SK-N-SH (cell line): ENCODE measurements around the gene WEE1.
A peak's percentile ranks its signal among the peaks of the same experiment; 100 is the strongest.

Experiments
- CHD2 ChIP-seq: fragments of 150-350 bp; IDR thresholded peaks from 2 replicates; pipeline ENCODE4 v1.6.1; 2018; ENCODE audit warnings: low read length; ENCODE audit not compliant: partially characterized antibody
- EP300 ChIP-seq, 2 experiments: IDR thresholded peaks; 2 replicates each; pipeline versions ENCODE4 v1.4.0 to v1.6.1; 2012; ENCODE audit warnings: borderline replicate concordance in 1 of 2, low read depth in 1 of 2, low read length in 1 of 2
- EZH2phosphoT487 ChIP-seq: fragments of 200-600 bp; sonication (generic); IDR thresholded peaks from 2 replicates; pipeline ENCODE4 v1.6.1; 2017; ENCODE audit warnings: low read depth, mixed run types, mild to moderate bottlenecking, antibody characterized with exemption, moderate library complexity, borderline replicate concordance
- FOXM1 ChIP-seq: IDR thresholded peaks from 2 replicates; pipeline ENCODE4 v1.4.0; 2012; ENCODE audit warnings: low read depth, mild to moderate bottlenecking
- GABPA ChIP-seq: IDR thresholded peaks from 2 replicates; pipeline ENCODE4 v1.4.0; 2012; ENCODE audit warnings: low read depth, mild to moderate bottlenecking
- NRF1 ChIP-seq: IDR thresholded peaks from 2 replicates; pipeline ENCODE4 v1.6.1; 2012; ENCODE audit warnings: low read depth, mild to moderate bottlenecking, low read length
- POLR2AphosphoS5 ChIP-seq: IDR thresholded peaks from 2 replicates; pipeline ENCODE4 v1.6.1; 2012; ENCODE audit warnings: low read depth, low read length
- RAD21 ChIP-seq: IDR thresholded peaks from 2 replicates; pipeline ENCODE4 v1.6.1; 2012; ENCODE audit warnings: mild to moderate bottlenecking, low read length
- TCF12 ChIP-seq: IDR thresholded peaks from 2 replicates; pipeline ENCODE4 v1.4.0; 2012
- YY1 ChIP-seq: IDR thresholded peaks from 2 replicates; pipeline ENCODE4 v1.4.0; 2012; ENCODE audit warnings: low read depth, mild to moderate bottlenecking
- TF ChIP-seq, protein P1 (sequence below): fragments of 200-600 bp; sonication (generic); IDR thresholded peaks from 2 replicates; pipeline ENCODE4 v1.6.1; 2017; ENCODE audit warnings: antibody characterized with exemption, mild to moderate bottlenecking, moderate library complexity
- TF ChIP-seq, protein P2 (sequence below): IDR thresholded peaks from 2 replicates; pipeline ENCODE4 v1.6.1; 2012; ENCODE audit warnings: mild to moderate bottlenecking, low read depth, low read length, moderate library complexity
- TF ChIP-seq, protein P3 (sequence below): IDR thresholded peaks from 2 replicates; pipeline ENCODE4 v1.4.0; 2012; ENCODE audit warnings: low read depth, borderline replicate concordance
- TF ChIP-seq, protein P4 (sequence below): IDR thresholded peaks from 2 replicates; pipeline ENCODE4 v1.4.0; 2012; ENCODE audit warnings: low read depth

DNA sequence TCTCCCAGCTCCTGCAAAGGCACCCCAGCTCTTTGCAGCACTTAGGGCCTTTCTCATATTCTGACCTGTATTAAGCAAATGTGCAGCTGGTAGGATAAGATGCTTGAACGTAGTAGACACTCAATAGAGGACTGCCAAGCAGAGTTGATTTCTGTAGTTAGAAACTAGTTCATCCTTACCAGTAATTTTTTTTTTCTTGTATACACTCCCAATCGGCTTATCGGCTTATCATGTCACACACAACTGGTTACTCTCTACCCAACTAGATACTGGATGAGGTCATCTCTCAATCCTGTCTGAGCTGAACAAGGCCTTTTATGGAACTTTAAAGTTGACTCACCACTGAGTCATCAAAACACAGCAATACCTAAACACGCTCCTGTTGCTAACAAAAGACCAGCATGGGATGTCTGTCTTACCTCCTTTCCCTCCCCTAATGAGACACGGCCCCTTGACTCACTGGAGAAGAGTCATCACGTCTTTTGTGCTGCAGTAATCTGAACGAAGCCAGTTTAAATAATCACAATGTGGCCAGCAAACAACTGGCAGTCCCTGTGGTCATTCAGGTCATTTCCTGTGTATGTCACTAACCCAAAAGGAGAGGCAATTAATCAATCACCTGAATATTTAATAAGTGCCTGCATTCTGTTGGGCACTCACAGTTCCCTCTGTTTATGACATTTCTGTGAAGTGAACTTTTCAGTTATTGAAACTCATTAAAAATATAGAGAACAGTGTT, 7.5 kb upstream of the WEE1 start:
- TF ChIP-seq POLR2AphosphoS5 (peak; percentile 77; the same call in 1 of the 2 replicates), EZH2phosphoT487 (no peak), NRF1 (no peak), TCF12 (peak; percentile 91), GABPA (no peak), FOXM1 (peak; percentile 98), CHD2 (no peak), RAD21 (no peak), EP300 (IDR thresholded peaks at IDR 0.05; ENCODE audit: borderline replicate concordance in 1 of 2, low read depth in 1 of 2, low read length in 1 of 2) (peak in 1 of 2 experiments; percentile 92; a peak in 2 of 4 replicates), YY1 (0 out of 2 replicates have a peak, but pooled peaks have one; percentile 15)
- TF ChIP-seq, protein P1, sequence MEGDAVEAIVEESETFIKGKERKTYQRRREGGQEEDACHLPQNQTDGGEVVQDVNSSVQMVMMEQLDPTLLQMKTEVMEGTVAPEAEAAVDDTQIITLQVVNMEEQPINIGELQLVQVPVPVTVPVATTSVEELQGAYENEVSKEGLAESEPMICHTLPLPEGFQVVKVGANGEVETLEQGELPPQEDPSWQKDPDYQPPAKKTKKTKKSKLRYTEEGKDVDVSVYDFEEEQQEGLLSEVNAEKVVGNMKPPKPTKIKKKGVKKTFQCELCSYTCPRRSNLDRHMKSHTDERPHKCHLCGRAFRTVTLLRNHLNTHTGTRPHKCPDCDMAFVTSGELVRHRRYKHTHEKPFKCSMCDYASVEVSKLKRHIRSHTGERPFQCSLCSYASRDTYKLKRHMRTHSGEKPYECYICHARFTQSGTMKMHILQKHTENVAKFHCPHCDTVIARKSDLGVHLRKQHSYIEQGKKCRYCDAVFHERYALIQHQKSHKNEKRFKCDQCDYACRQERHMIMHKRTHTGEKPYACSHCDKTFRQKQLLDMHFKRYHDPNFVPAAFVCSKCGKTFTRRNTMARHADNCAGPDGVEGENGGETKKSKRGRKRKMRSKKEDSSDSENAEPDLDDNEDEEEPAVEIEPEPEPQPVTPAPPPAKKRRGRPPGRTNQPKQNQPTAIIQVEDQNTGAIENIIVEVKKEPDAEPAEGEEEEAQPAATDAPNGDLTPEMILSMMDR, result no peak
- TF ChIP-seq, protein P2, sequence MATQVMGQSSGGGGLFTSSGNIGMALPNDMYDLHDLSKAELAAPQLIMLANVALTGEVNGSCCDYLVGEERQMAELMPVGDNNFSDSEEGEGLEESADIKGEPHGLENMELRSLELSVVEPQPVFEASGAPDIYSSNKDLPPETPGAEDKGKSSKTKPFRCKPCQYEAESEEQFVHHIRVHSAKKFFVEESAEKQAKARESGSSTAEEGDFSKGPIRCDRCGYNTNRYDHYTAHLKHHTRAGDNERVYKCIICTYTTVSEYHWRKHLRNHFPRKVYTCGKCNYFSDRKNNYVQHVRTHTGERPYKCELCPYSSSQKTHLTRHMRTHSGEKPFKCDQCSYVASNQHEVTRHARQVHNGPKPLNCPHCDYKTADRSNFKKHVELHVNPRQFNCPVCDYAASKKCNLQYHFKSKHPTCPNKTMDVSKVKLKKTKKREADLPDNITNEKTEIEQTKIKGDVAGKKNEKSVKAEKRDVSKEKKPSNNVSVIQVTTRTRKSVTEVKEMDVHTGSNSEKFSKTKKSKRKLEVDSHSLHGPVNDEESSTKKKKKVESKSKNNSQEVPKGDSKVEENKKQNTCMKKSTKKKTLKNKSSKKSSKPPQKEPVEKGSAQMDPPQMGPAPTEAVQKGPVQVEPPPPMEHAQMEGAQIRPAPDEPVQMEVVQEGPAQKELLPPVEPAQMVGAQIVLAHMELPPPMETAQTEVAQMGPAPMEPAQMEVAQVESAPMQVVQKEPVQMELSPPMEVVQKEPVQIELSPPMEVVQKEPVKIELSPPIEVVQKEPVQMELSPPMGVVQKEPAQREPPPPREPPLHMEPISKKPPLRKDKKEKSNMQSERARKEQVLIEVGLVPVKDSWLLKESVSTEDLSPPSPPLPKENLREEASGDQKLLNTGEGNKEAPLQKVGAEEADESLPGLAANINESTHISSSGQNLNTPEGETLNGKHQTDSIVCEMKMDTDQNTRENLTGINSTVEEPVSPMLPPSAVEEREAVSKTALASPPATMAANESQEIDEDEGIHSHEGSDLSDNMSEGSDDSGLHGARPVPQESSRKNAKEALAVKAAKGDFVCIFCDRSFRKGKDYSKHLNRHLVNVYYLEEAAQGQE, result peak; percentile 56
- TF ChIP-seq, protein P3, sequence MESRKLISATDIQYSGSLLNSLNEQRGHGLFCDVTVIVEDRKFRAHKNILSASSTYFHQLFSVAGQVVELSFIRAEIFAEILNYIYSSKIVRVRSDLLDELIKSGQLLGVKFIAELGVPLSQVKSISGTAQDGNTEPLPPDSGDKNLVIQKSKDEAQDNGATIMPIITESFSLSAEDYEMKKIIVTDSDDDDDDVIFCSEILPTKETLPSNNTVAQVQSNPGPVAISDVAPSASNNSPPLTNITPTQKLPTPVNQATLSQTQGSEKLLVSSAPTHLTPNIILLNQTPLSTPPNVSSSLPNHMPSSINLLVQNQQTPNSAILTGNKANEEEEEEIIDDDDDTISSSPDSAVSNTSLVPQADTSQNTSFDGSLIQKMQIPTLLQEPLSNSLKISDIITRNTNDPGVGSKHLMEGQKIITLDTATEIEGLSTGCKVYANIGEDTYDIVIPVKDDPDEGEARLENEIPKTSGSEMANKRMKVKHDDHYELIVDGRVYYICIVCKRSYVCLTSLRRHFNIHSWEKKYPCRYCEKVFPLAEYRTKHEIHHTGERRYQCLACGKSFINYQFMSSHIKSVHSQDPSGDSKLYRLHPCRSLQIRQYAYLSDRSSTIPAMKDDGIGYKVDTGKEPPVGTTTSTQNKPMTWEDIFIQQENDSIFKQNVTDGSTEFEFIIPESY, result peak; percentile 64; the same call in 1 of the 2 replicates
- TF ChIP-seq, protein P4, sequence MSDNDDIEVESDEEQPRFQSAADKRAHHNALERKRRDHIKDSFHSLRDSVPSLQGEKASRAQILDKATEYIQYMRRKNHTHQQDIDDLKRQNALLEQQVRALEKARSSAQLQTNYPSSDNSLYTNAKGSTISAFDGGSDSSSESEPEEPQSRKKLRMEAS, result peak; percentile 92
